ENCODE results near the gene SPATC1L.
A peak's percentile ranks its signal among the peaks of the same experiment; 100 is the strongest.
"Not testable (repeated sequence)": the region's sequence is repeated elsewhere in the genome, so short reads cannot be mapped to it uniquely, and the experiment has no call there.

SPATC1L gene

GRCh38 chr21:46214478-46215340, 30.4 kb upstream of the SPATC1L start:
- no peak for DNase-seq

GRCh38 chr21:46213620-46214286, 29.5 kb upstream of the SPATC1L start:
- DNase-seq: peak in 1 of 2 experiments; percentile 24

- no peak for DNase-seq
These were observed 28.6 kb upstream of the SPATC1L start for GRCh38 chr21:46212721-46213484.

GRCh38 chr21:46211786-46212720, 27.8 kb upstream of the SPATC1L start:
- DNase-seq: no peak

- no peak for DNase-seq
These were observed 27.1 kb upstream of the SPATC1L start for GRCh38 chr21:46211376-46211775.

- DNase-seq: no peak
These were observed 26.3 kb upstream of the SPATC1L start for GRCh38 chr21:46210378-46211136.

GRCh38 chr21:46208761-46209721, 24.8 kb upstream of the SPATC1L start:
- no peak for DNase-seq

GRCh38 chr21:46207920-46208591, 23.8 kb upstream of the SPATC1L start:
- DNase-seq: no peak

GRCh38 chr21:46207006-46207919, 23.0 kb upstream of the SPATC1L start:
- DNase-seq: no peak

GRCh38 chr21:46206163-46207005, 22.1 kb upstream of the SPATC1L start:
- no peak for DNase-seq

GRCh38 chr21:46205766-46206162, 21.5 kb upstream of the SPATC1L start:
- no peak for DNase-seq

- no peak for DNase-seq
These were observed 20.9 kb upstream of the SPATC1L start for GRCh38 chr21:46205166-46205565.

GRCh38 chr21:46203203-46203600, 18.9 kb upstream of the SPATC1L start:
- no peak for DNase-seq

GRCh38 chr21:46202592-46203202, 18.4 kb upstream of the SPATC1L start:
- DNase-seq: no peak

GRCh38 chr21:46200877-46201803, 16.9 kb upstream of the SPATC1L start:
- not testable (repeated sequence) for DNase-seq
